Chondrocyte (in vitro differentiated cells): ENCODE results near the gene PCED1B. TPM values are rescaled to one million over a fixed set of nuclear protein-coding genes. Genes with fewer than 3 reads are reported as not detected.

Source experiments
- DNase-seq: peaks from one replicate; pipeline ENCODE4 v3.0.0; 2021; ENCODE audit warnings: mixed read lengths, low spot score
- H3K27ac Mint-ChIP-seq: one replicate; pipeline ENCODE4 v1.8.0; 2021; ENCODE audit warnings: mild to moderate bottlenecking, moderate library complexity, mixed read lengths; ENCODE audit not compliant: unreplicated experiment
- H3K27me3 Mint-ChIP-seq: 2 replicates; pipeline ENCODE4 v1.8.0; 2021; ENCODE audit warnings: low read depth, mixed read lengths
- H3K36me3 Mint-ChIP-seq: 2 replicates; pipeline ENCODE4 v1.8.0; 2021; ENCODE audit warnings: low read depth, mixed read lengths
- H3K4me1 Mint-ChIP-seq: 2 replicates; pipeline ENCODE4 v1.8.0; 2021; ENCODE audit warnings: low read depth, mild to moderate bottlenecking, mixed read lengths
- H3K4me3 Mint-ChIP-seq: one replicate; pipeline ENCODE4 v1.8.0; 2021; ENCODE audit warnings: mild to moderate bottlenecking, moderate library complexity, mixed read lengths; ENCODE audit not compliant: unreplicated experiment
- H3K9me3 Mint-ChIP-seq: 2 replicates; pipeline ENCODE4 v1.8.0; 2021; ENCODE audit warnings: low read depth, mixed read lengths
- CTCF ChIP-seq: fragments of 200-600 bp; sonication (generic); IDR thresholded peaks from 2 replicates; pipeline ENCODE4 v1.5.0; 2021; ENCODE audit warnings: antibody characterized with exemption, mild to moderate bottlenecking, moderate library complexity
- total RNA-seq: library from RNA; stranded (reverse); gene quantifications from 3 replicates; pipeline ENCODE4 v1.2.1, GENCODE V29; 2021

PCED1B gene
- total RNA-seq, 1 donor from 2014 or later: 2.3 TPM

- no peaks in the 10 kb centered on the region for H3K27me3 Mint-ChIP-seq
- TF ChIP-seq CTCF: no peak
Observed at GRCh38 chr12:47074757-47075156, 4.7 kb upstream of the PCED1B start.

GRCh38 chr12:47075192-47076084, 4.0 kb upstream of the PCED1B start:
- Mint-ChIP-seq H3K36me3 (peaks cover 3% of the 10 kb centered on the region), H3K9me3 (no peaks in the 10 kb centered on the region), H3K27me3 (no peaks in the 10 kb centered on the region), H3K4me3 (peak overlapping the region; percentile 92), H3K27ac (peak overlapping the region; percentile 68), H3K4me1 (peaks cover 65% of the 10 kb centered on the region)
- no peak for TF ChIP-seq CTCF
- DNase-seq: no peak

More at GRCh38 chr12:47074757-47075156, 4.7 kb upstream of the PCED1B start:
- Mint-ChIP-seq H3K4me1 (peaks cover 70% of the 10 kb centered on the region), H3K27ac (peak overlapping the region; percentile 34), H3K9me3 (no peaks in the 10 kb centered on the region), H3K36me3 (peaks cover 3% of the 10 kb centered on the region), H3K4me3 (no peak overlapping the region)
- DNase-seq: no peak

GRCh38 chr12:47077206-47078085, 2.0 kb upstream of the PCED1B start:
- Mint-ChIP-seq H3K4me1 (peaks cover 75% of the 10 kb centered on the region), H3K4me3 (peak overlapping the region; percentile 92), H3K27me3 (no peaks in the 10 kb centered on the region), H3K36me3 (peaks cover 3% of the 10 kb centered on the region), H3K27ac (peak overlapping the region; percentile 93), H3K9me3 (no peaks in the 10 kb centered on the region)
- no peak for DNase-seq
- no peak for TF ChIP-seq CTCF

GRCh38 chr12:47078086-47078395, 1.4 kb upstream of the PCED1B start:
- no peak for TF ChIP-seq CTCF
- Mint-ChIP-seq H3K27me3 (no peaks in the 10 kb centered on the region), H3K27ac (peak overlapping the region; percentile 93), H3K9me3 (no peaks in the 10 kb centered on the region), H3K4me1 (peaks cover 80% of the 10 kb centered on the region), H3K4me3 (peak overlapping the region; percentile 92), H3K36me3 (peaks cover 3% of the 10 kb centered on the region)
- no peak for DNase-seq
